Activated CD8-positive, alpha-beta T cell treated with anti-CD3 and anti-CD28 coated beads for 36 hours (primary cell): Measurements from ENCODE around the gene PRR20B. TPM values are rescaled to one million over a fixed set of nuclear protein-coding genes. Genes with fewer than 3 reads are reported as not detected.
"Not testable (repeated sequence)": the region's sequence is repeated elsewhere in the genome, so short reads cannot be mapped to it uniquely, and the experiment has no call there.

Source experiments
- ATAC-seq: fragments of 200-7000 bp; cut with Tn5 transposase; one replicate; pipeline ENCODE4 v1.10.0; 2021; ENCODE audit warnings: mild to moderate bottlenecking, moderate library complexity
- CTCF ChIA-PET: fragments of 350-600 bp; sonication (Branson Sonifier 250); formaldehyde crosslinking; loops from one replicate; lab custom pipeline; 2021; ENCODE audit warnings: antibody characterized with exemption; lab: Charles Lee
- POLR2A ChIA-PET: fragments of 350-600 bp; sonication (Branson Sonifier 250); formaldehyde crosslinking; loops from one replicate; lab custom pipeline; 2021; ENCODE audit warnings: antibody characterized with exemption; lab: Charles Lee
- DNase-seq: peaks from one replicate; pipeline ENCODE4 v3.0.0-alpha.2; 2020
- H3K27ac Mint-ChIP-seq: one replicate; pipeline ENCODE4 v1.8.0; 2021; ENCODE audit warnings: mild to moderate bottlenecking, mixed read lengths
- H3K27me3 Mint-ChIP-seq: one replicate; pipeline ENCODE4 v1.8.0; 2021; ENCODE audit warnings: mixed read lengths
- H3K36me3 Mint-ChIP-seq: one replicate; pipeline ENCODE4 v1.8.0; 2021; ENCODE audit warnings: low read depth, mixed read lengths
- H3K4me1 Mint-ChIP-seq: one replicate; pipeline ENCODE4 v1.8.0; 2021; ENCODE audit warnings: low read depth, mixed read lengths
- H3K4me3 Mint-ChIP-seq: one replicate; pipeline ENCODE4 v1.8.0; 2021; ENCODE audit warnings: mild to moderate bottlenecking, moderate library complexity, mixed read lengths
- H3K9me3 Mint-ChIP-seq: one replicate; pipeline ENCODE4 v1.8.0; 2021; ENCODE audit warnings: mixed read lengths
- intact Hi-C: fragments of 100-400 bp; cut with micrococcal nuclease; formaldehyde crosslinking; loops from one replicate; pipeline ENCODE4 v1.10.0; 2022
- total RNA-seq, 2 experiments: library from RNA; stranded (reverse); gene quantifications; one replicate each; pipeline ENCODE4 v1.2.3, GENCODE V29; 2021
- TF ChIP-seq, protein P1 (sequence below): fragments of 200-600 bp; IDR thresholded peaks from one replicate; pipeline ENCODE4 v1.8.0; 2022; ENCODE audit warnings: antibody characterized with exemption, mild to moderate bottlenecking

PRR20B gene
- not detected for total RNA-seq

DNA sequence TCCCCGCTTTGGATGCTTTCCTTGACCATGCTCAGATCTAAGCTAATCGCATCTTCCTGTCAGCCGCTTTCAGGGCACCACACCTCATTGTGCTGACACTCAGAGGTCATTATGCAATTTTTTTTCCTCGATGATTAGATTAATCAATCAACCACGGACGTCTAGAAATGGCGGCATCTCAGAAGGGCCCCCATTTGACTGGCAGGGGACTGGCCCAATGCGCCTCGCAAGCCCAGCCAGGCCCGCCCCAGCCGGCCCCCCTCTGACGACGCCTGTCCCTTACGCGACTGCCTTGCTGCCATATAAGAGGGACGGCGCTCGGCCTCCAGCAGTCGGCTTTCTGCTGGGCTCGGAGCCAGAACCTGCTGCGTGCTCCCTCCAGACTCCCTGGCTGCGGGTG, at the start of gene PRR20B:
TSS of gene PRR20B (plus strand) at position 301 of the 400 bp plus-strand sequence. CDS start 387 bp downstream, outside the sequence.
- CTCF ChIA-PET, DNase-seq, H3K36me3 Mint-ChIP-seq, ATAC-seq, H3K9me3 Mint-ChIP-seq, H3K4me3 Mint-ChIP-seq, POLR2A ChIA-PET, H3K27ac Mint-ChIP-seq, intact Hi-C loops, H3K4me1 Mint-ChIP-seq, H3K27me3 Mint-ChIP-seq: not testable (repeated sequence)

DNA sequence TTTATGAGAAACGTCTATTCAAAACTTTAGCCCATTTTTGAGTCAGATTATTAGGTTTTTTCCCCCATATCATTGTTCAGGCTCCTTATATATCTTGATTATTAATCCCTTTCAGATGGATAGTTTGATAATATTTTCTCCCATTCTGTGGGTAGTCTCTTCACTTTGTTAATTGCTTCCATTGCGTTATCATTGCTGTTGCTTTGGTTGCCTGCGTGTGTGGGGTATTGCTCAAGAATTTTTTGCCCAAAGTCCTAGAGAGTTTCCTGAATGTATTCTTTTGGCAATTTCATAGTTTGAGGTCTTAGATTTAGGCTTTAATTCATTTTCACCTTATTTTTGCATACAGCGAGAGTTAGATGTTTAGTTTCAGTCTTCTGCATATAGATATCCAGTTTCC, 32.3 kb upstream of the PRR20B start:
- H3K4me1 Mint-ChIP-seq, result no peaks in the 10 kb centered on the region
- ChIA-PET CTCF (no interaction called here), POLR2A (no interaction called here)
- ATAC-seq (no peak), DNase-seq (no peak)
- H3K27ac Mint-ChIP-seq, result no peak overlapping the region
- H3K27me3 Mint-ChIP-seq, result no peaks in the 10 kb centered on the region
- no peaks in the 10 kb centered on the region for H3K36me3 Mint-ChIP-seq
- H3K9me3 Mint-ChIP-seq, result peaks cover 26% of the 10 kb centered on the region
- H3K4me3 Mint-ChIP-seq, result no peak overlapping the region
- TF ChIP-seq, protein P1, sequence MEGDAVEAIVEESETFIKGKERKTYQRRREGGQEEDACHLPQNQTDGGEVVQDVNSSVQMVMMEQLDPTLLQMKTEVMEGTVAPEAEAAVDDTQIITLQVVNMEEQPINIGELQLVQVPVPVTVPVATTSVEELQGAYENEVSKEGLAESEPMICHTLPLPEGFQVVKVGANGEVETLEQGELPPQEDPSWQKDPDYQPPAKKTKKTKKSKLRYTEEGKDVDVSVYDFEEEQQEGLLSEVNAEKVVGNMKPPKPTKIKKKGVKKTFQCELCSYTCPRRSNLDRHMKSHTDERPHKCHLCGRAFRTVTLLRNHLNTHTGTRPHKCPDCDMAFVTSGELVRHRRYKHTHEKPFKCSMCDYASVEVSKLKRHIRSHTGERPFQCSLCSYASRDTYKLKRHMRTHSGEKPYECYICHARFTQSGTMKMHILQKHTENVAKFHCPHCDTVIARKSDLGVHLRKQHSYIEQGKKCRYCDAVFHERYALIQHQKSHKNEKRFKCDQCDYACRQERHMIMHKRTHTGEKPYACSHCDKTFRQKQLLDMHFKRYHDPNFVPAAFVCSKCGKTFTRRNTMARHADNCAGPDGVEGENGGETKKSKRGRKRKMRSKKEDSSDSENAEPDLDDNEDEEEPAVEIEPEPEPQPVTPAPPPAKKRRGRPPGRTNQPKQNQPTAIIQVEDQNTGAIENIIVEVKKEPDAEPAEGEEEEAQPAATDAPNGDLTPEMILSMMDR, result no peak
- intact Hi-C loops, result no loop called here

DNA sequence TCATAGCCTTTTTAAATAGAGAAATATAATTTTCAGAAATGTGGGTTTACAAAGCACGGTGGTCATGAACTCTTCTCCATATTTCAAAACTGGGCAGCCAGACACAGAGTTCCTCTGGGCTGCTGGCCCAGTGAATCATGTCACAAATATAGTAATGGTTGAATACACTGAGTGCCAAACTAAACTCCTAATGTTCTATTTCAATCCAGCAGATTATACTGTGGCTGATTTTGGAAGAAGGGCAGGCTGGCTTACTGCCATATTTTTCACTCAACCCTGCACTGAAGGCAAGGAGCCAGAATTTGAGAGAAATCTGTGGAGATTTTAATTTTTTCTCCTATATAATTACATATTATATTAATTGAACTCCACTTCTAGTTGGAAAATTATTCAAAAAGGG, 23.6 kb upstream of the PRR20B start:
- peaks cover 5% of the 10 kb centered on the region for H3K9me3 Mint-ChIP-seq
- TF ChIP-seq, protein P1, result no peak
- H3K36me3 Mint-ChIP-seq, result no peaks in the 10 kb centered on the region

DNA sequence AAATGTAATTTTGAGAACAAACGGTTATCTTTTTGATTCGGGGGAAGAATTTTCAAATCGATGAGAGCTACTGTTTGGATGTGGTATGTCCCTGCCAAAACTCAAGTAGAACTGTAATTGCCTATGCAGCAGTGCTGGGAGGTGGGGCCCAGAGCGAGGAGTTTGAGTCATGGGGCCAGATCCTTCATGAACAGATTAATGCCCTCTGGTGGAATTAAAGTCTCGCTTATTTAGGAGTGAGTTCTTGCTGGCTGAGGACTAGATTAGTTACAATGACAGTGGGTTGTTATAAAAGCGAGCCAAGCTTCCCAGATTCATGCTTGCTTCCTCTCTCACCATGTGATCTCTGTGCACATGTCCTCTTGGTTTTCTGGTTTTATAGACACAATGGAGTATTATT, 18.4 kb upstream of the PRR20B start:
- no peaks in the 10 kb centered on the region for H3K27me3 Mint-ChIP-seq
- H3K36me3 Mint-ChIP-seq, result no peaks in the 10 kb centered on the region
- intact Hi-C loops, result no loop called here
- H3K27ac Mint-ChIP-seq, result no peak overlapping the region
- ATAC-seq (no peak), DNase-seq (no peak)
- ChIA-PET CTCF (no interaction called here), POLR2A (no interaction called here)
- peaks cover 8% of the 10 kb centered on the region for H3K9me3 Mint-ChIP-seq
- TF ChIP-seq, protein P1, result no peak
- no peak overlapping the region for H3K4me3 Mint-ChIP-seq
- H3K4me1 Mint-ChIP-seq, result no peaks in the 10 kb centered on the region

More for the DNA sequence above, 23.6 kb upstream of the PRR20B start:
- ChIA-PET CTCF (no interaction called here), POLR2A (no interaction called here)
- intact Hi-C loops, result no loop called here
- DNase-seq (no peak), ATAC-seq (no peak)
- H3K27ac Mint-ChIP-seq, result no peak overlapping the region
- no peak overlapping the region for H3K4me3 Mint-ChIP-seq
- no peaks in the 10 kb centered on the region for H3K4me1 Mint-ChIP-seq
- H3K27me3 Mint-ChIP-seq, result no peaks in the 10 kb centered on the region

DNA sequence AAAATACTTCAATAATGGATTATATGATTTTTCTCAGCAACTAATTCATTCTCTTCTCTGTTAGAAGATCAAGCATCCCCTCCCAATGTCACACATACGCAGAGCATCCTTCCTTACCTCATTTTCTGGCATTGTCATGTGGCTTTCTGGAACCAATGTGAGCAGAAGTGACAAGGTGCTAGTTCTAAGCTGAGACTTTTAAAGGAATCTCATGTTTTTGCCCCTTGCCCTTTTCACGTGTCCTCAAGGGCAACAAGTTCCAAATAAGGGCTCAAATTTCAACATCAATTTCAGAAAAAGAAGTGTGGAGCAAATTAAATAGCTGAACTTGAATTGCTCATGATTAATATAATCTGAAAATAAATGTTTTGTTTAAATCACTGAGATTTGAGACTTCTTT, 11.2 kb upstream of the PRR20B start:
- intact Hi-C loops, result no loop called here
- TF ChIP-seq, protein P1, result no peak
- no peak for DNase-seq
- H3K4me1 Mint-ChIP-seq, result no peaks in the 10 kb centered on the region
- no peak for ATAC-seq
- H3K27ac Mint-ChIP-seq, result no peak overlapping the region
- H3K9me3 Mint-ChIP-seq, result peaks cover 11% of the 10 kb centered on the region
- no peaks in the 10 kb centered on the region for H3K36me3 Mint-ChIP-seq
- no peaks in the 10 kb centered on the region for H3K27me3 Mint-ChIP-seq
- no peak overlapping the region for H3K4me3 Mint-ChIP-seq
- POLR2A ChIA-PET, result no interaction called here
- CTCF ChIA-PET, result no interaction called here

DNA sequence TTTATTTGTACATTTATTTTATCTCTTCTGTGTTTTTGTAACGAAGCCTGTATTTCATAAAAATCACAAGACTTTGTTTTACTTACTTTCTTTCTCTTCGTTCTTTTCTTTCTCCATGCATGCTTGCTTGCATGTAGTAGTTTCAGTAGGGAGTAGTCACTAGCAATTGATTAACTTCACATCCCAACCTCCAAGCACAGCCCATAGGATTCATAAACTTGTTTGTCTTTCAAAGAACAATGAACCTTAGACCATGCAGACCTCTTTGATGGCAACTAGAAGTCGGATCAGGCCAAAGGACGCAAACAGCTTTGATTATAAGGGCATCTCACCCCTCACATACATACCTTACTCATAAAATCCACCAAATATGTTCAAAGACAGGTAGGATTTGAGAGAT, 9.7 kb upstream of the PRR20B start:
- H3K27ac Mint-ChIP-seq, result no peak overlapping the region

More for the DNA sequence above, 9.7 kb upstream of the PRR20B start:
- Mint-ChIP-seq H3K4me1 (no peaks in the 10 kb centered on the region), H3K27me3 (no peaks in the 10 kb centered on the region), H3K4me3 (no peak overlapping the region), H3K9me3 (peaks cover 9% of the 10 kb centered on the region), H3K36me3 (no peaks in the 10 kb centered on the region)
- no peak for DNase-seq
- intact Hi-C loops, result no loop called here
- no peak for ATAC-seq
- POLR2A ChIA-PET, result no interaction called here
- TF ChIP-seq, protein P1, result no peak
- CTCF ChIA-PET, result no interaction called here
